MG63 (cell line): Measurements from ENCODE around the gene VAMP4. TPM values are rescaled to one million over a fixed set of nuclear protein-coding genes. Genes with fewer than 3 reads are reported as not detected.

Source experiments
- total RNA-seq: library from RNA; depleted of rRNA; stranded (reverse); fragments of >200 nt; shearing (Covaris generic); gene quantifications from 2 replicates; pipeline ENCODE4 v1.2.3, GENCODE V29; 2014; ENCODE audit warnings: low replicate concordance; rRNA removed

The VAMP4 gene
- total RNA-seq, 1 experiment from 2014 or later = 8.0 TPM

Other genes starting within 250 kb of the VAMP4 start
- not detected in 2 replicates for gene MYOCOS, start 119.8 kb downstream of the VAMP4 start, total RNA-seq
- 1.3 TPM in 1 of 2 replicates, not detected in the other for gene MYOC, start 89.4 kb downstream of the VAMP4 start, total RNA-seq
- 45.0 and 71.2 TPM in 2 replicates for gene METTL13, start 39.6 kb upstream of the VAMP4 start, total RNA-seq
- 0.10 TPM in 1 of 2 replicates, not detected in the other for gene DNM3, start 99.4 kb upstream of the VAMP4 start, total RNA-seq